Peyer's patch (tissue), 4 donors: ENCODE measurements around the gene SLC6A7.

Experiments
- CTCF ChIP-seq, 6 experiments: fragments of 450-650 bp in 4 of 6; fragments of 200-600 bp in 2 of 6; sonication (generic) in 1 of 6; IDR thresholded peaks; one replicate each; pipeline ENCODE4 v1.5.1; 2017 to 2019; ENCODE audit warnings: antibody characterized with exemption in 6 of 6, mild to moderate bottlenecking in 3 of 6, moderate library complexity in 1 of 6
- POLR2A ChIP-seq, 2 donors: fragments of 450-650 bp; IDR thresholded peaks; one replicate each; pipeline ENCODE4 v1.5.1; 2017; ENCODE audit warnings: antibody characterized with exemption in 2 of 2, mild to moderate bottlenecking in 2 of 2, moderate library complexity in 2 of 2

DNA sequence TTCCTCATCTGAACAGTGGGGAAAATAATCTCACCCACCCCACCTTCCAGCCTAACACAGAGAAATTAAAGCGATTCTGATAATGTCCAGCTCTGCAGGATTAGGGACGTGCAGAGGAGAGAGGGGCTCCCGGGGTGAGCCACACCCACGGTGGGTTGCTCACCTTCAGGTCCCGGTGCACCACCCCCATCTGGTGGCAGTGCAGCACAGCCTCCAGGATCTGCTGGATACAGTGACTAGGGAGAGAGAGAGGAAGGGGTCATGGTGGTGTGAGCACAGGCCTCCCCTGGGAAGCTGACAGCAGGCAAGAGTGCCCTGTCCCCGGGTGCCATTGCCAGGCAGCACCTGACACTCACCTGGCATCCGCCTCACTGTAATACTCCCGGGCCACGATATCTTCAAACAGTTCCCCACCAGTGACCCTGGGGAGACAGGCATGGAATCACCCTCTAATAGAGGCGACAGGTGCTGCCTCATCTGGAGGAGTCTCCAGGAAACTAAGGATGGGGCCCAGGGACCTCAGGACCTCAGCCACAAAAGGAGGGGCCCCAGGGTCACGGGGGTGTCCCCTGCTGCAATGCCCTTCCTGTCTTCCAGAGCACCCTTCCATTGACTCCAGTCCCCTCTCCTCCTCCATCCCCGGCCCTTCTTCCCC, 66.7 kb downstream of the SLC6A7 start:
- TF ChIP-seq CTCF (IDR thresholded peaks at IDR 0.05) = peak in 1 of 6 experiments; percentile 4
- no peak for TF ChIP-seq POLR2A (IDR thresholded peaks at IDR 0.05)
